Activated effector memory CD4-positive, alpha-beta T cell treated with Interleukin-2 at 50 U/mL for 16 hours (primary cell): ENCODE measurements around the gene KLC1.

Experiments
- DNase-seq: peaks from one replicate; pipeline ENCODE4 v3.0.0-alpha.2; 2020

KLC1 gene

GRCh38 chr14:103692871-103693270, 63.9 kb downstream of the KLC1 start:
- DNase-seq: no peak

GRCh38 chr14:103693515-103693914, 64.5 kb downstream of the KLC1 start:
- DNase-seq: no peak

- no peak for DNase-seq
Measured at GRCh38 chr14:103694572-103695026, 65.6 kb downstream of the KLC1 start.

GRCh38 chr14:103695296-103696069, 66.5 kb downstream of the KLC1 start:
- no peak for DNase-seq

- DNase-seq: no peak
Measured at GRCh38 chr14:103696070-103696402, 67.0 kb downstream of the KLC1 start.

GRCh38 chr14:103696466-103697071, 67.6 kb downstream of the KLC1 start:
- no peak for DNase-seq

- DNase-seq: no peak
Measured at GRCh38 chr14:103697206-103697602, 68.2 kb downstream of the KLC1 start.

GRCh38 chr14:103697603-103698379, 68.8 kb downstream of the KLC1 start:
- DNase-seq: no peak

- DNase-seq: no peak
Measured at GRCh38 chr14:103698380-103699260, 69.6 kb downstream of the KLC1 start.

GRCh38 chr14:103699261-103699661, 70.2 kb downstream of the KLC1 start:
- DNase-seq: no peak

- DNase-seq: no peak
Measured at GRCh38 chr14:103699901-103700752, 71.1 kb downstream of the KLC1 start.

GRCh38 chr14:103700753-103701490, 71.9 kb downstream of the KLC1 start:
- no peak for DNase-seq

- DNase-seq: no peak
Measured at GRCh38 chr14:103702095-103702494, 73.1 kb downstream of the KLC1 start.

- no peak for DNase-seq
Measured at GRCh38 chr14:103702497-103703432, 73.8 kb downstream of the KLC1 start.

GRCh38 chr14:103703433-103704385, 74.7 kb downstream of the KLC1 start:
- DNase-seq: no peak

- no peak for DNase-seq
Measured at GRCh38 chr14:103704708-103705107, 75.7 kb downstream of the KLC1 start.

- DNase-seq: no peak
Measured at GRCh38 chr14:103705118-103705503, 76.1 kb downstream of the KLC1 start.

- no peak for DNase-seq
Measured at GRCh38 chr14:103705504-103706284, 76.7 kb downstream of the KLC1 start.
